Measurements from ENCODE around the gene RALBP1. TPM values are rescaled to one million over a fixed set of nuclear protein-coding genes. Genes with fewer than 3 reads are reported as not detected.

Gene RALBP1
- total and polyA plus RNA-seq, 9 of the 15 experiments (the other 6 are each of a cell fraction or from before 2014, with no cell fraction given) = 10.9 to 70.0 (median 61.3) TPM

DNA sequence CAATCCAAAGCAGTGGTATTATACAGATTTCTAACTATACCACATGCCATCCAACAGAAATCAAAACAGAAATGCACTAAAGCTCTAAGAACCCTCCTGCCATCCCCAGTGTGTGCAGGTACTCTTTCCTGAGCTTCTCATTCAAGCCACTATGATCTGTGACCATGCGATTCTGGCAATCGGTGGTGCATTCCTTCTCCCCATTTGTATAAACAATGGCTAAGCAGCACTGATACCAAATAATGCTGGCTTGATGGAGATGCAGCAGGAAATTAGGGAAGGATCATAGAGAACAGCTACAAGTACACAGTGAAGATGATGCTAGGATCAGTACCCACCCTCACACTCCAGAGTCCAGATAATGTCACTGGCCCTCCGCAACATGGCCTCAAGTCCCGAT lies 87.3 kb downstream of the RALBP1 start (continued):
- no peak for TF ChIP-seq ZSCAN32 (CRISPR knock-in tag; IDR thresholded peaks at IDR 0.05)
- TF ChIP-seq TARDBP (IDR thresholded peaks at IDR 0.05) = no peak
- TF ChIP-seq, protein P1, sequence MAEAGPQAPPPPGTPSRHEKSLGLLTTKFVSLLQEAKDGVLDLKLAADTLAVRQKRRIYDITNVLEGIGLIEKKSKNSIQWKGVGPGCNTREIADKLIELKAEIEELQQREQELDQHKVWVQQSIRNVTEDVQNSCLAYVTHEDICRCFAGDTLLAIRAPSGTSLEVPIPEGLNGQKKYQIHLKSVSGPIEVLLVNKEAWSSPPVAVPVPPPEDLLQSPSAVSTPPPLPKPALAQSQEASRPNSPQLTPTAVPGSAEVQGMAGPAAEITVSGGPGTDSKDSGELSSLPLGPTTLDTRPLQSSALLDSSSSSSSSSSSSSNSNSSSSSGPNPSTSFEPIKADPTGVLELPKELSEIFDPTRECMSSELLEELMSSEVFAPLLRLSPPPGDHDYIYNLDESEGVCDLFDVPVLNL (CRISPR knock-in tag; IDR thresholded peaks at IDR 0.05; ENCODE audit: low read depth) = no peak

DNA sequence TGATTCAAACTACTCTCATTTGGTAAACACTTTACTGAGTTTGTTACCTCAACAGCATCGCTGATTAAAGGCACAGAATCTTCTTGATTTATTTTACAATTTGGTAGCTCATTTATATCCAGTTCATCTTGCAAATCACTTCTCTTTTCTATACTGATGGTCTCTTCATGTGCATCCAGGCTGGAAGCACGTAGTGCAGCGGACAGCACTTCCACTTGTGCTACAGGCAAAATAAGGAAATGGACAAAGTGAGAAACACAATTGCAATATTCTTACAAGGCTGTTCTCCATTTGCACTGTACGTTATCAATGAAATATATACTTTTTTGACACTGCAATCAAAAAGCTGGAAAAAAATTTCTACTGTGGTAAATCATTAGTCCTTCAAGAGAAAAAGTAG lies 88.0 kb downstream of the RALBP1 start:
- no peaks in the 10 kb centered on the region for H3K79me2 ChIP-seq (ENCODE audit: control insufficient read depth, insufficient read depth, low read length)
- H3K9me1 ChIP-seq (ENCODE audit: control insufficient read depth, insufficient read depth, low read length) = no peaks in the 10 kb centered on the region
- no peaks in the 10 kb centered on the region for H3K27me3 ChIP-seq (ENCODE audit: control insufficient read depth in 2 of 2, insufficient read depth in 2 of 2, low read length in 2 of 2)
- FAIRE-seq = no peak
- no peak overlapping the region for H3K4me3 ChIP-seq
- no peak overlapping the region for H3K4me2 ChIP-seq (ENCODE audit: insufficient read depth, low read length)
- CTCF ChIA-PET (ENCODE audit: low intra/inter-chr PET ratio) = interaction anchor here (0.5 kb wide), 1 partner anchor 97 kb away, joined by 3 read pairs; no protein-coding TSS in a partner anchor
- H3K9me3 ChIP-seq (replicated peaks; ENCODE audit: control insufficient read depth, insufficient read depth, low read depth, low read length) = no peaks in the 10 kb centered on the region
- POLR2A ChIA-PET = interaction anchor here (0.6 to 2.3 kb wide), 5 partner anchors 12 to 58 kb away, joined by 3 to 6 read pairs (median 3); no protein-coding TSS in a partner anchor
- in situ Hi-C loops (cut with MboI) (no loop called here), intact Hi-C loops (cut with micrococcal nuclease) (no loop called here)
- no peaks in the 10 kb centered on the region for H4K20me1 ChIP-seq (replicated peaks; ENCODE audit: control insufficient read depth, insufficient read depth, low read length)
- H3K9ac ChIP-seq (ENCODE audit: insufficient read depth in 1 of 2, low read depth in 2 of 2, low read length in 2 of 2) = no peak overlapping the region
- WGBS (ENCODE audit: insufficient coverage, low coverage, missing lambda C conversion rate) = 99% methylated on average over 4 of the region's 4 CpGs
- DNase-seq (ENCODE audit: extremely low read depth in 1 of 4, low spot score in 3 of 4) = no peak
- peaks cover 86% of the 10 kb centered on the region for H3K36me3 ChIP-seq (ENCODE audit: control insufficient read depth, insufficient read depth, low read length)
- no TSS peak for BruUV-seq (replicated peaks)
- ATAC-seq = no peak
- H3K27ac ChIP-seq (ENCODE audit: extremely low read depth, low read depth, low read length) = no peak overlapping the region
- no peaks in the 10 kb centered on the region for H3K4me1 ChIP-seq (replicated peaks in 1 of 2; ENCODE audit: control insufficient read depth in 2 of 2, insufficient read depth in 2 of 2, low read length in 2 of 2)
- H2AFZ ChIP-seq (ENCODE audit: low read depth, low read length) = no peak overlapping the region
- TF ChIP-seq KLF1 (tag; IDR thresholded peaks at IDR 0.05) = no peak
- TF ChIP-seq, protein P2, sequence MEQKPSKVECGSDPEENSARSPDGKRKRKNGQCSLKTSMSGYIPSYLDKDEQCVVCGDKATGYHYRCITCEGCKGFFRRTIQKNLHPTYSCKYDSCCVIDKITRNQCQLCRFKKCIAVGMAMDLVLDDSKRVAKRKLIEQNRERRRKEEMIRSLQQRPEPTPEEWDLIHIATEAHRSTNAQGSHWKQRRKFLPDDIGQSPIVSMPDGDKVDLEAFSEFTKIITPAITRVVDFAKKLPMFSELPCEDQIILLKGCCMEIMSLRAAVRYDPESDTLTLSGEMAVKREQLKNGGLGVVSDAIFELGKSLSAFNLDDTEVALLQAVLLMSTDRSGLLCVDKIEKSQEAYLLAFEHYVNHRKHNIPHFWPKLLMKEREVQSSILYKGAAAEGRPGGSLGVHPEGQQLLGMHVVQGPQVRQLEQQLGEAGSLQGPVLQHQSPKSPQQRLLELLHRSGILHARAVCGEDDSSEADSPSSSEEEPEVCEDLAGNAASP (IDR thresholded peaks at IDR 0.05) = no peak
- no peak for TF ChIP-seq POLR2A (conservative IDR thresholded peaks at IDR 0.05)
- TF ChIP-seq YBX1 (IDR thresholded peaks at IDR 0.05) = no peak
- TF ChIP-seq, protein P3, sequence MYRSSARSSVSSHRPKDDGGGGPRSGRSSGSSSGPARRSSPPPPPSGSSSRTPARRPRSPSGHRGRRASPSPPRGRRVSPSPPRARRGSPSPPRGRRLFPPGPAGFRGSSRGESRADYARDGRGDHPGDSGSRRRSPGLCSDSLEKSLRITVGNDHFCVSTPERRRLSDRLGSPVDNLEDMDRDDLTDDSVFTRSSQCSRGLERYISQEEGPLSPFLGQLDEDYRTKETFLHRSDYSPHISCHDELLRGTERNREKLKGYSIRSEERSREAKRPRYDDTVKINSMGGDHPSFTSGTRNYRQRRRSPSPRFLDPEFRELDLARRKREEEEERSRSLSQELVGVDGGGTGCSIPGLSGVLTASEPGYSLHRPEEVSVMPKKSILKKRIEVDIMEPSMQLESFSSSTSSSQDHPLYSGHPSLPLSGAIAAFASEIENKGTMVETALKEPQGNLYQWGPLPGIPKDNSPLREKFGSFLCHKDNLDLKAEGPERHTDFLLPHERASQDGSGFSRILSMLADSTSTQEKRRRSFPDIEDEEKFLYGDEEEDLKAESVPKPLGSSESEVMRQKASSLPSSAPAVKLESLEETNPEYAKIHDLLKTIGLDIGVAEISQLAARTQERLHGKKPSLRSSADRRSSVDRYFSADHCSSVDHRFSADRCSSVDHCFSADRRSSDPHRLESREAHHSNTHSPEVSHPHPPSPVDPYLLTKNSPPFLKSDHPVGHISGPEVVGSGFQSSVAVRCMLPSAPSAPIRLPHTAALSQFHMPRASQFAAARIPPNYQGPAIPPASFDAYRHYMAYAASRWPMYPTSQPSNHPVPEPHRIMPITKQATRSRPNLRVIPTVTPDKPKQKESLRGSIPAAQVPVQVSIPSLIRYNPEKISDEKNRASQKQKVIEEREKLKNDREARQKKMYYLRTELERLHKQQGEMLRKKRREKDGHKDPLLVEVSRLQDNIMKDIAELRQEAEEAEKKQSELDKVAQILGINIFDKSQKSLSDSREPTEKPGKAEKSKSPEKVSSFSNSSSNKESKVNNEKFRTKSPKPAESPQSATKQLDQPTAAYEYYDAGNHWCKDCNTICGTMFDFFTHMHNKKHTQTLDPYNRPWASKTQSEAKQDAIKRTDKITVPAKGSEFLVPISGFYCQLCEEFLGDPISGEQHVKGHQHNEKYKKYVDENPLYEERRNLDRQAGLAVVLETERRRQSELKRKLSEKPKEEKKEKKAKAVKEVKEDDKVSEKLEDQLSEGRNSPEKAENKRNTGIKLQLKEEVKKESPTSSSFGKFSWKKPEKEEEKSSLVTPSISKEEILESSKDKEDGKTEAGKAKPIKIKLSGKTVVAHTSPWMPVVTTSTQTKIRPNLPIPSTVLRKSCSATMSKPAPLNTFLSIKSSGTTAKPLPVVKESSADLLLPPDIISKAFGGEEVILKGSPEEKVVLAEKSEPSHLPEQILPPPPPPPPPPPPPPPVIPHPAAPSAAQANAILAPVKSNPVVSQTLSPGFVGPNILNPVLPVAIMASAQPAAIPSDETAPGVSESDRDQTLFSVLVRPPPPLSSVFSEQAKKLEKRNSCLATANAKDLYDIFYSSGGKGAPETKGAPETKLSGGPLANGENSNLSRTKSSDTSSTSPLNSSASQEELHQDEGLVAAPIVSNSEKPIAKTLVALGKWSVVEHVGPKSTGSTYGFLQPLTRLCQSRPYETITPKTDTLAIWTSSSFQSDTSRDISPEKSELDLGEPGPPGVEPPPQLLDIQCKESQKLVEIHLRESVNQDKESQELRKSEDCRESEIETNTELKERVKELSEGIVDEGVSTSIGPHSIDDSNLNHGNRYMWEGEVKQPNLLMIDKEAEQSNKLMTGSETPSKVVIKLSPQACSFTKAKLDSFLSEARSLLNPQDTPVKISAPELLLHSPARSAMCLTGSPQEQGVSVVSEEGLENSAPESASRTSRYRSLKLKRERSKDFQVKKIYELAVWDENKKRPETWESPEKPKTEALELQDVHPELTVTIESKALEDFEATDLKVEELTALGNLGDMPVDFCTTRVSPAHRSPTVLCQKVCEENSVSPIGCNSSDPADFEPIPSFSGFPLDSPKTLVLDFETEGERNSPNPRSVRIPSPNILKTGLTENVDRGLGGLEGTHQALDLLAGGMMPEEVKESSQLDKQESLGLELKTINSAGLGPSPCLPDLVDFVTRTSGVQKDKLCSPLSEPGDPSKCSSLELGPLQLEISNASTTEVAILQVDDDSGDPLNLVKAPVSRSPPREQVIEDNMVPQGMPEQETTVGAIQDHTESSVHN (IDR thresholded peaks at IDR 0.05; ENCODE audit: borderline replicate concordance in 1 of 2, low read depth in 1 of 2) = no peak
- TF ChIP-seq, protein P4, sequence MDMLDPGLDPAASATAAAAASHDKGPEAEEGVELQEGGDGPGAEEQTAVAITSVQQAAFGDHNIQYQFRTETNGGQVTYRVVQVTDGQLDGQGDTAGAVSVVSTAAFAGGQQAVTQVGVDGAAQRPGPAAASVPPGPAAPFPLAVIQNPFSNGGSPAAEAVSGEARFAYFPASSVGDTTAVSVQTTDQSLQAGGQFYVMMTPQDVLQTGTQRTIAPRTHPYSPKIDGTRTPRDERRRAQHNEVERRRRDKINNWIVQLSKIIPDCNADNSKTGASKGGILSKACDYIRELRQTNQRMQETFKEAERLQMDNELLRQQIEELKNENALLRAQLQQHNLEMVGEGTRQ (CRISPR knock-in tag; IDR thresholded peaks at IDR 0.05) = no peak
- TF ChIP-seq GTF2F1 (IDR thresholded peaks at IDR 0.05; ENCODE audit: low read depth, low read length) = no peak
- TF ChIP-seq SNIP1 (IDR thresholded peaks at IDR 0.05; ENCODE audit: low read depth) = no peak

Data from K562 (cell line).